K562 (cell line): ENCODE measurements around the gene NOP58. TPM values are rescaled to one million over a fixed set of nuclear protein-coding genes. Genes with fewer than 3 reads are reported as not detected.

Experiments
- ASH1L ChIP-seq: fragments of 450-650 bp; IDR thresholded peaks from 2 replicates; pipeline ENCODE4 v1.6.1; 2018; ENCODE audit warnings: borderline replicate concordance, mild to moderate bottlenecking, low read depth; ENCODE audit not compliant: partially characterized antibody
- CEBPB ChIP-seq: fragments of 450-650 bp; IDR thresholded peaks from 2 replicates; pipeline ENCODE4 v1.6.1; 2016; ENCODE audit warnings: missing genetic modification characterization, missing compliant biosample characterization
- DACH1 ChIP-seq: fragments of 450-650 bp; IDR thresholded peaks from 2 replicates; pipeline ENCODE4 v1.6.1; 2018; ENCODE audit not compliant: partially characterized antibody
- DPF2 ChIP-seq: fragments of 450-650 bp; IDR thresholded peaks from 2 replicates; pipeline ENCODE4 v1.6.1; 2016
- ETV5 ChIP-seq: sonication (generic); formaldehyde crosslinking; IDR thresholded peaks from 2 replicates; pipeline ENCODE4 v1.4.0; 2020; ENCODE audit warnings: low read depth, mild to moderate bottlenecking, missing genetic modification reagents
- FOXA3 ChIP-seq, 2 experiments: fragments of 450-650 bp in 1 of 2; sonication (generic) in 1 of 2; formaldehyde crosslinking; IDR thresholded peaks in 1 of 2; conservative IDR thresholded peaks in 1 of 2; 2 replicates each; pipeline versions ENCODE4 v1.4.0 to v1.8.0; 2020 to 2022; ENCODE audit warnings: mild to moderate bottlenecking in 2 of 2, missing genetic modification reagents in 1 of 2
- HCFC1 ChIP-seq: IDR thresholded peaks from 2 replicates; pipeline ENCODE4 v1.6.1; 2012; ENCODE audit warnings: low read depth, low read length, improper control_type of control experiment
- HDAC1 ChIP-seq, 2 experiments: fragments of 450-650 bp; IDR thresholded peaks; 2 replicates each; pipeline ENCODE4 v1.6.1; 2016 to 2017; ENCODE audit warnings: inconsistent platforms in 1 of 2, mild to moderate bottlenecking in 1 of 2, moderate library complexity in 1 of 2
- KLF16 ChIP-seq: IDR thresholded peaks from 2 replicates; pipeline ENCODE4 v1.6.1; 2016; ENCODE audit warnings: antibody characterized with exemption
- NBN ChIP-seq: fragments of 450-650 bp; IDR thresholded peaks from 2 replicates; pipeline ENCODE4 v1.6.1; 2016; ENCODE audit warnings: low read depth, mild to moderate bottlenecking
- NR4A1 ChIP-seq, 2 experiments: fragments of 250-450 bp in 1 of 2; fragments of 450-650 bp in 1 of 2; sonication (Bioruptor Pico) in 1 of 2; IDR thresholded peaks; 2 replicates each; pipeline versions ENCODE4 v1.4.0 to v1.6.1; 2016 to 2020; ENCODE audit warnings: mild to moderate bottlenecking in 2 of 2, missing compliant biosample characterization in 1 of 2, missing genetic modification characterization in 1 of 2, moderate library complexity in 1 of 2
- PHF21A ChIP-seq: fragments of 450-650 bp; IDR thresholded peaks from 2 replicates; pipeline ENCODE4 v1.6.1; 2017; ENCODE audit warnings: low read depth, borderline replicate concordance
- RBM39 ChIP-seq: fragments of 200-400 bp; formaldehyde crosslinking; optimal IDR thresholded peaks from 2 replicates; pipeline ENCODE3; 2018; ENCODE audit warnings: low read depth, low read length
- SMAD4 ChIP-seq: fragments of 250-450 bp; sonication (Bioruptor Pico); conservative IDR thresholded peaks from 2 replicates; pipeline ENCODE4 v1.8.0; 2021; ENCODE audit warnings: inconsistent platforms, mild to moderate bottlenecking, moderate library complexity
- SPI1 ChIP-seq: IDR thresholded peaks from 2 replicates; pipeline ENCODE4 v1.6.1; 2011; ENCODE audit warnings: low read depth, low read length, control low read depth, borderline replicate concordance
- ZBTB7A ChIP-seq: IDR thresholded peaks from 2 replicates; pipeline ENCODE4 v1.6.1; 2011; ENCODE audit warnings: low read depth, mild to moderate bottlenecking, low read length, moderate library complexity, borderline replicate concordance; ENCODE audit not compliant: control insufficient read depth
- ZNF232 ChIP-seq: sonication (generic); formaldehyde crosslinking; IDR thresholded peaks from 2 replicates; pipeline ENCODE4 v1.8.0; 2022; ENCODE audit warnings: mild to moderate bottlenecking, missing genetic modification reagents
- polyA plus RNA-seq, 8 experiments: library from polyadenylated mRNA; depleted of rRNA in 4 of 8; stranded (reverse) in 5 of 8; unstranded in 3 of 8; fragments of >200 nt; fragmentation: Nextera tagmentation in 2 of 8; fragmentation: Illumina TruSeq in 1 of 8; extraction: Ambion mirVana in 2 of 8; extraction: Trizol in 1 of 8; gene quantifications; 2 replicates each; pipeline versions ENCODE4 v1.2.1 to v1.2.3, GENCODE V29; 2011 to 2014; ENCODE audit warnings: inconsistent platforms in 1 of 8, missing spikeins in 1 of 8
- total RNA-seq, 7 experiments: library from RNA; depleted of rRNA in 6 of 7; stranded (reverse); fragments of >200 nt in 6 of 7; fragmentation: Illumina TruSeq in 2 of 7; extraction: Trizol in 2 of 7; gene quantifications; 2 replicates each; pipeline versions ENCODE4 v1.2.1 to v1.2.3, GENCODE V29; 2011 to 2021; ENCODE audit warnings: low replicate concordance in 1 of 7
- TF ChIP-seq, protein P1 (sequence below): fragments of 250-450 bp; sonication (Bioruptor Pico); IDR thresholded peaks from 2 replicates; pipeline ENCODE4 v1.5.0; 2020; ENCODE audit warnings: mild to moderate bottlenecking, borderline replicate concordance
- TF ChIP-seq, protein P2 (sequence below): sonication (generic); formaldehyde crosslinking; IDR thresholded peaks from 2 replicates; pipeline ENCODE4 v1.8.1; 2023; ENCODE audit warnings: mild to moderate bottlenecking, missing genetic modification reagents
- TF ChIP-seq, protein P3 (sequence below): sonication (generic); formaldehyde crosslinking; IDR thresholded peaks from 2 replicates; pipeline ENCODE4 v1.5.0; 2020; ENCODE audit warnings: missing genetic modification reagents
- TF ChIP-seq, protein P4 (sequence below): fragments of 250-450 bp; sonication (Bioruptor Pico); IDR thresholded peaks from 2 replicates; pipeline ENCODE4 v1.5.0; 2020; ENCODE audit warnings: mild to moderate bottlenecking

Gene NOP58
- total and polyA plus RNA-seq, 9 of the 15 experiments (the other 6 are each of a cell fraction or from before 2014, with no cell fraction given) = 132 to 332 (median 208) TPM

DNA sequence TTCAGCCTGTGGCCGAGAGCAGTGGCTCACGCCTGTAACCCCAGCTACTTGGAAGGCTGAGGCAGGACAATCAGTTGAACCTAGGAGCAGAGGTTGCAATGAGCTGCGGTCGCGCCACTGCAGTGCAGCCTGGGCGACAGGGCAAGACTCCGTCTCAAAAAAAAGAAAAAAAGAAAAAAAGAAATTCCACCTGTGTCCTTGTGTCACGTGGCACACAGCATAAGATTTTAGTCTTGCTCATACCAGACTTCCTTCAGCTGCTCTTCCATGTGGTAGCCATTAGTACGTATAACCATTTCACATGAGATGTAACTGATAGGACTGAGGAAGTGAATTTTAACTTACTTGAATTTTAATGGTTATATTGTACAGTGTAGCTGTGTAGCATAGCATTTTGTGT lies 4.0 kb downstream of the NOP58 start (continued):
- TF ChIP-seq, protein P1, sequence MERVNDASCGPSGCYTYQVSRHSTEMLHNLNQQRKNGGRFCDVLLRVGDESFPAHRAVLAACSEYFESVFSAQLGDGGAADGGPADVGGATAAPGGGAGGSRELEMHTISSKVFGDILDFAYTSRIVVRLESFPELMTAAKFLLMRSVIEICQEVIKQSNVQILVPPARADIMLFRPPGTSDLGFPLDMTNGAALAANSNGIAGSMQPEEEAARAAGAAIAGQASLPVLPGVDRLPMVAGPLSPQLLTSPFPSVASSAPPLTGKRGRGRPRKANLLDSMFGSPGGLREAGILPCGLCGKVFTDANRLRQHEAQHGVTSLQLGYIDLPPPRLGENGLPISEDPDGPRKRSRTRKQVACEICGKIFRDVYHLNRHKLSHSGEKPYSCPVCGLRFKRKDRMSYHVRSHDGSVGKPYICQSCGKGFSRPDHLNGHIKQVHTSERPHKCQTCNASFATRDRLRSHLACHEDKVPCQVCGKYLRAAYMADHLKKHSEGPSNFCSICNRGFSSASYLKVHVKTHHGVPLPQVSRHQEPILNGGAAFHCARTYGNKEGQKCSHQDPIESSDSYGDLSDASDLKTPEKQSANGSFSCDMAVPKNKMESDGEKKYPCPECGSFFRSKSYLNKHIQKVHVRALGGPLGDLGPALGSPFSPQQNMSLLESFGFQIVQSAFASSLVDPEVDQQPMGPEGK (CRISPR knock-in tag) = no peak
- TF ChIP-seq HDAC1 (IDR thresholded peaks at IDR 0.05) (peak in 1 of 2 experiments; percentile 52; a peak in 2 of 4 replicates), RBM39 (no peak), CEBPB (tag) (no peak), DPF2 (peak; percentile 12; the same call in 1 of the 2 replicates), KLF16 (no peak), ETV5 (CRISPR knock-in tag) (no peak), ZBTB7A (no peak), SPI1 (peak; percentile 50; the same call in 1 of the 2 replicates), FOXA3 (CRISPR knock-in tag; conservative IDR thresholded peaks at IDR 0.05 in 1 of 2, IDR thresholded peaks at IDR 0.05 in 1 of 2) (no peak), SMAD4 (CRISPR knock-in tag) (no peak), NBN (peak; percentile 15; the same call in 1 of the 2 replicates), PHF21A (no peak), ASH1L (no peak), HCFC1 (no peak), DACH1 (no peak), ZNF232 (no peak), NR4A1 (CRISPR knock-in tag; IDR thresholded peaks at IDR 0.05) (no peak), NR4A1 (tag; IDR thresholded peaks at IDR 0.05) (no peak)
- TF ChIP-seq, protein P2, sequence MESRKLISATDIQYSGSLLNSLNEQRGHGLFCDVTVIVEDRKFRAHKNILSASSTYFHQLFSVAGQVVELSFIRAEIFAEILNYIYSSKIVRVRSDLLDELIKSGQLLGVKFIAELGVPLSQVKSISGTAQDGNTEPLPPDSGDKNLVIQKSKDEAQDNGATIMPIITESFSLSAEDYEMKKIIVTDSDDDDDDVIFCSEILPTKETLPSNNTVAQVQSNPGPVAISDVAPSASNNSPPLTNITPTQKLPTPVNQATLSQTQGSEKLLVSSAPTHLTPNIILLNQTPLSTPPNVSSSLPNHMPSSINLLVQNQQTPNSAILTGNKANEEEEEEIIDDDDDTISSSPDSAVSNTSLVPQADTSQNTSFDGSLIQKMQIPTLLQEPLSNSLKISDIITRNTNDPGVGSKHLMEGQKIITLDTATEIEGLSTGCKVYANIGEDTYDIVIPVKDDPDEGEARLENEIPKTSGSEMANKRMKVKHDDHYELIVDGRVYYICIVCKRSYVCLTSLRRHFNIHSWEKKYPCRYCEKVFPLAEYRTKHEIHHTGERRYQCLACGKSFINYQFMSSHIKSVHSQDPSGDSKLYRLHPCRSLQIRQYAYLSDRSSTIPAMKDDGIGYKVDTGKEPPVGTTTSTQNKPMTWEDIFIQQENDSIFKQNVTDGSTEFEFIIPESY (CRISPR knock-in tag) = peak; percentile 13; the same call in 1 of the 2 replicates
- TF ChIP-seq, protein P3, sequence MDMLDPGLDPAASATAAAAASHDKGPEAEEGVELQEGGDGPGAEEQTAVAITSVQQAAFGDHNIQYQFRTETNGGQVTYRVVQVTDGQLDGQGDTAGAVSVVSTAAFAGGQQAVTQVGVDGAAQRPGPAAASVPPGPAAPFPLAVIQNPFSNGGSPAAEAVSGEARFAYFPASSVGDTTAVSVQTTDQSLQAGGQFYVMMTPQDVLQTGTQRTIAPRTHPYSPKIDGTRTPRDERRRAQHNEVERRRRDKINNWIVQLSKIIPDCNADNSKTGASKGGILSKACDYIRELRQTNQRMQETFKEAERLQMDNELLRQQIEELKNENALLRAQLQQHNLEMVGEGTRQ (CRISPR knock-in tag) = peak; percentile 72
- TF ChIP-seq, protein P4, sequence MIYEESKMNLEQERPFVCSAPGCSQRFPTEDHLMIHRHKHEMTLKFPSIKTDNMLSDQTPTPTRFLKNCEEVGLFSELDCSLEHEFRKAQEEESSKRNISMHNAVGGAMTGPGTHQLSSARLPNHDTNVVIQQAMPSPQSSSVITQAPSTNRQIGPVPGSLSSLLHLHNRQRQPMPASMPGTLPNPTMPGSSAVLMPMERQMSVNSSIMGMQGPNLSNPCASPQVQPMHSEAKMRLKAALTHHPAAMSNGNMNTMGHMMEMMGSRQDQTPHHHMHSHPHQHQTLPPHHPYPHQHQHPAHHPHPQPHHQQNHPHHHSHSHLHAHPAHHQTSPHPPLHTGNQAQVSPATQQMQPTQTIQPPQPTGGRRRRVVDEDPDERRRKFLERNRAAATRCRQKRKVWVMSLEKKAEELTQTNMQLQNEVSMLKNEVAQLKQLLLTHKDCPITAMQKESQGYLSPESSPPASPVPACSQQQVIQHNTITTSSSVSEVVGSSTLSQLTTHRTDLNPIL (CRISPR knock-in tag) = no peak
